ENCODE data around the gene TTLL13.
A peak's percentile ranks its signal among the peaks of the same experiment; 100 is the strongest.

- TF ChIP-seq CTCF (IDR thresholded peaks at IDR 0.05; ENCODE audit: poor library complexity) (peak; percentile 57), EZH2phosphoT487 (IDR thresholded peaks at IDR 0.05; ENCODE audit: low read depth, severe bottlenecking, unreplicated experiment) (no peak), EZH2 (IDR thresholded peaks at IDR 0.05; ENCODE audit: borderline replicate concordance) (no peak)
Observed at GRCh38 chr15:90221246-90221900, 28.0 kb upstream of the TTLL13 start.

Measured in hepatocyte (in vitro differentiated cells).